HEK293 (cell line): ENCODE data around the gene CNPY2.

Experiments
- AEBP2 ChIP-seq: fragments of 450-650 bp; formaldehyde crosslinking; IDR thresholded peaks from 2 replicates; pipeline ENCODE4 v1.5.1; 2016; ENCODE audit warnings: missing biosample characterization, missing genetic modification characterization, borderline replicate concordance
- EGR2 ChIP-seq: fragments of 450-650 bp; formaldehyde crosslinking; IDR thresholded peaks from 2 replicates; pipeline ENCODE4 v1.5.1; 2016; ENCODE audit warnings: low read depth, missing biosample characterization, missing genetic modification characterization
- GFI1B ChIP-seq: fragments of 450-650 bp; formaldehyde crosslinking; IDR thresholded peaks from 2 replicates; pipeline ENCODE4 v1.5.1; 2016; ENCODE audit warnings: missing biosample characterization, missing genetic modification characterization
- GLIS2 ChIP-seq: fragments of 450-650 bp; formaldehyde crosslinking; IDR thresholded peaks from 2 replicates; pipeline ENCODE4 v1.5.1; 2016; ENCODE audit warnings: missing biosample characterization, missing genetic modification characterization
- HIC1 ChIP-seq: fragments of 450-650 bp; formaldehyde crosslinking; IDR thresholded peaks from 2 replicates; pipeline ENCODE4 v1.5.1; 2016; ENCODE audit warnings: missing biosample characterization, missing genetic modification characterization
- HOXC10 ChIP-seq: sonication (generic); formaldehyde crosslinking; IDR thresholded peaks from 2 replicates; pipeline ENCODE4 v1.8.1; 2023; ENCODE audit warnings: mild to moderate bottlenecking, missing genetic modification reagents
- KLF10 ChIP-seq: fragments of 450-650 bp; IDR thresholded peaks from 2 replicates; pipeline ENCODE4 v1.5.1; 2018; ENCODE audit warnings: missing biosample characterization, mild to moderate bottlenecking, missing genetic modification characterization
- PBX3 ChIP-seq: sonication (generic); formaldehyde crosslinking; IDR thresholded peaks from 2 replicates; pipeline ENCODE4 v1.8.1; 2022; ENCODE audit warnings: mild to moderate bottlenecking, moderate library complexity, missing genetic modification reagents
- SCRT1 ChIP-seq: fragments of 450-650 bp; formaldehyde crosslinking; IDR thresholded peaks from 2 replicates; pipeline ENCODE4 v1.5.1; 2016; ENCODE audit warnings: missing biosample characterization, missing genetic modification characterization, borderline replicate concordance
- SP2 ChIP-seq: fragments of 450-650 bp; formaldehyde crosslinking; IDR thresholded peaks from 2 replicates; pipeline ENCODE4 v1.5.1; 2016; ENCODE audit warnings: missing biosample characterization, missing genetic modification characterization
- ZBTB49 ChIP-seq: fragments of 450-650 bp; formaldehyde crosslinking; IDR thresholded peaks from 2 replicates; pipeline ENCODE4 v1.5.1; 2016; ENCODE audit warnings: missing biosample characterization, missing genetic modification characterization, low read depth
- ZBTB8A ChIP-seq: fragments of 450-650 bp; formaldehyde crosslinking; IDR thresholded peaks from 2 replicates; pipeline ENCODE4 v1.5.1; 2016; ENCODE audit warnings: missing biosample characterization, missing genetic modification characterization
- ZIC2 ChIP-seq: fragments of 450-650 bp; formaldehyde crosslinking; IDR thresholded peaks from 2 replicates; pipeline ENCODE4 v1.5.1; 2016; ENCODE audit warnings: missing biosample characterization, missing genetic modification characterization
- ZNF155 ChIP-seq: fragments of 450-650 bp; formaldehyde crosslinking; IDR thresholded peaks from 2 replicates; pipeline ENCODE4 v1.5.1; 2016; ENCODE audit warnings: missing biosample characterization, missing genetic modification characterization
- ZNF169 ChIP-seq: fragments of 450-650 bp; formaldehyde crosslinking; IDR thresholded peaks from 2 replicates; pipeline ENCODE4 v1.5.1; 2016; ENCODE audit warnings: missing biosample characterization, missing genetic modification characterization
- ZNF184 ChIP-seq: fragments of 450-650 bp; IDR thresholded peaks from 2 replicates; pipeline ENCODE4 v1.5.1; 2018; ENCODE audit warnings: missing biosample characterization, mild to moderate bottlenecking, missing genetic modification characterization
- ZNF211 ChIP-seq: fragments of 450-650 bp; formaldehyde crosslinking; IDR thresholded peaks from 2 replicates; pipeline ENCODE4 v1.5.1; 2016; ENCODE audit warnings: low read depth, missing biosample characterization, missing genetic modification characterization
- ZNF223 ChIP-seq: fragments of 450-650 bp; formaldehyde crosslinking; IDR thresholded peaks from 2 replicates; pipeline ENCODE4 v1.5.1; 2016; ENCODE audit warnings: missing biosample characterization, missing genetic modification characterization
- ZNF280C ChIP-seq: fragments of 450-650 bp; formaldehyde crosslinking; IDR thresholded peaks from 2 replicates; pipeline ENCODE4 v1.5.1; 2016; ENCODE audit warnings: missing biosample characterization, missing genetic modification characterization
- ZNF311 ChIP-seq: fragments of 450-650 bp; formaldehyde crosslinking; IDR thresholded peaks from 2 replicates; pipeline ENCODE4 v1.5.1; 2017; ENCODE audit warnings: missing biosample characterization, missing genetic modification characterization, borderline replicate concordance
- ZNF529 ChIP-seq: fragments of 450-650 bp; formaldehyde crosslinking; IDR thresholded peaks from 2 replicates; pipeline ENCODE4 v1.5.1; 2017; ENCODE audit warnings: missing genetic modification characterization, missing biosample characterization; ENCODE audit not compliant: insufficient replicate concordance
- ZNF544 ChIP-seq: fragments of 450-650 bp; formaldehyde crosslinking; IDR thresholded peaks from 2 replicates; pipeline ENCODE4 v1.5.0; 2017; ENCODE audit warnings: missing biosample characterization, missing genetic modification characterization
- ZNF561 ChIP-seq: fragments of 450-650 bp; IDR thresholded peaks from 2 replicates; pipeline ENCODE4 v1.5.1; 2018; ENCODE audit warnings: missing biosample characterization, missing genetic modification characterization, borderline replicate concordance
- ZNF654 ChIP-seq: fragments of 450-650 bp; formaldehyde crosslinking; IDR thresholded peaks from 2 replicates; pipeline ENCODE4 v1.5.1; 2016; ENCODE audit warnings: low read depth, missing biosample characterization, missing genetic modification characterization
- ZNF677 ChIP-seq: fragments of 450-650 bp; IDR thresholded peaks from 2 replicates; pipeline ENCODE4 v1.5.0; 2018; ENCODE audit warnings: missing biosample characterization, mild to moderate bottlenecking, missing genetic modification characterization, moderate library complexity
- ZNF701 ChIP-seq: fragments of 450-650 bp; formaldehyde crosslinking; IDR thresholded peaks from 2 replicates; pipeline ENCODE4 v1.5.1; 2016; ENCODE audit warnings: missing biosample characterization, missing genetic modification characterization
- ZNF707 ChIP-seq: fragments of 450-650 bp; formaldehyde crosslinking; IDR thresholded peaks from 2 replicates; pipeline ENCODE4 v1.5.1; 2016; ENCODE audit warnings: missing biosample characterization, missing genetic modification characterization
- ZNF785 ChIP-seq: fragments of 450-650 bp; formaldehyde crosslinking; IDR thresholded peaks from 2 replicates; pipeline ENCODE4 v1.5.1; 2016; ENCODE audit warnings: missing biosample characterization, missing genetic modification characterization
- ZNF843 ChIP-seq: fragments of 450-650 bp; formaldehyde crosslinking; IDR thresholded peaks from 2 replicates; pipeline ENCODE4 v1.5.1; 2016; ENCODE audit warnings: missing biosample characterization, missing genetic modification characterization
- ZSCAN30 ChIP-seq: fragments of 450-650 bp; IDR thresholded peaks from 2 replicates; pipeline ENCODE4 v1.5.1; 2018; ENCODE audit warnings: missing biosample characterization, mild to moderate bottlenecking, missing genetic modification characterization, moderate library complexity

CNPY2 gene

GRCh38 chr12:56359851-56360767, 44.3 kb upstream of the CNPY2 start, which contains the start of gene STAT2 (continued):
- TF ChIP-seq AEBP2 (tag by site-specific recombination) (no peak), HOXC10 (CRISPR knock-in tag) (no peak), ZNF785 (tag by site-specific recombination) (no peak), ZNF561 (tag by site-specific recombination) (0 out of 2 replicates have a peak, but pooled peaks have one; percentile 35), ZNF544 (tag by site-specific recombination) (no peak), ZNF654 (peak; percentile 1; the same call in 1 of the 2 replicates), HIC1 (tag by site-specific recombination) (peak; percentile 94), ZNF169 (tag by site-specific recombination) (no peak), ZIC2 (tag by site-specific recombination) (no peak), ZBTB49 (tag by site-specific recombination) (no peak), ZNF223 (tag by site-specific recombination) (no peak), ZBTB8A (peak; percentile 80), ZNF184 (no peak), EGR2 (0 out of 2 replicates have a peak, but pooled peaks have one; percentile 38), ZSCAN30 (tag by site-specific recombination) (peak; percentile 60; the same call in 1 of the 2 replicates), ZNF843 (tag by site-specific recombination) (0 out of 2 replicates have a peak, but pooled peaks have one; percentile 34), ZNF701 (tag by site-specific recombination) (no peak), SP2 (tag by site-specific recombination) (peak; percentile 100), ZNF677 (no peak), ZNF529 (tag by site-specific recombination) (no peak), ZNF280C (tag by site-specific recombination) (no peak), ZNF707 (no peak), GFI1B (tag by site-specific recombination) (no peak), ZNF155 (tag by site-specific recombination) (no peak), PBX3 (CRISPR knock-in tag) (no peak), ZNF211 (no peak), ZNF311 (tag by site-specific recombination) (no peak), GLIS2 (tag by site-specific recombination) (peak; percentile 99), SCRT1 (no peak), KLF10 (tag by site-specific recombination) (peak; percentile 99)
